ENCODE results near the gene KIN.

DNA sequence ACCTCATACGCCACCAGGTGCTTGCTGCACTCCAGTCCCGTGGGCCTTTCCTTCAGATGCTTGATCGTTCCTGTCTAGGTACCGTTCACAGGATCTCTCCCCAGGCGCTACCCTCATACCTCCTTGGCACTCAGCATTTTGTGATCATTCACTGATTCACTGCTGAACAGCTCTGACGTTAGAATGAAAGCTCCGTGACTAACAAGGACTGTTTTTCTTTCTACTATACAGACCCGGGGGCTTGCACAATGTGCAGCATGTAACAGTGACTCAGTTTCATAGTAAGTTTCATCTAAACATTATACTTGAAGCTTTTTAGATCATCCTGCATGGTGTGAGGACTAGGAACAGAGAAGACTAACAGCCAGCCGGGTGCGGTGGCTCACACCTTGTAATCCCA, 20.6 kb downstream of the KIN start:
- TF ChIP-seq, protein P1, sequence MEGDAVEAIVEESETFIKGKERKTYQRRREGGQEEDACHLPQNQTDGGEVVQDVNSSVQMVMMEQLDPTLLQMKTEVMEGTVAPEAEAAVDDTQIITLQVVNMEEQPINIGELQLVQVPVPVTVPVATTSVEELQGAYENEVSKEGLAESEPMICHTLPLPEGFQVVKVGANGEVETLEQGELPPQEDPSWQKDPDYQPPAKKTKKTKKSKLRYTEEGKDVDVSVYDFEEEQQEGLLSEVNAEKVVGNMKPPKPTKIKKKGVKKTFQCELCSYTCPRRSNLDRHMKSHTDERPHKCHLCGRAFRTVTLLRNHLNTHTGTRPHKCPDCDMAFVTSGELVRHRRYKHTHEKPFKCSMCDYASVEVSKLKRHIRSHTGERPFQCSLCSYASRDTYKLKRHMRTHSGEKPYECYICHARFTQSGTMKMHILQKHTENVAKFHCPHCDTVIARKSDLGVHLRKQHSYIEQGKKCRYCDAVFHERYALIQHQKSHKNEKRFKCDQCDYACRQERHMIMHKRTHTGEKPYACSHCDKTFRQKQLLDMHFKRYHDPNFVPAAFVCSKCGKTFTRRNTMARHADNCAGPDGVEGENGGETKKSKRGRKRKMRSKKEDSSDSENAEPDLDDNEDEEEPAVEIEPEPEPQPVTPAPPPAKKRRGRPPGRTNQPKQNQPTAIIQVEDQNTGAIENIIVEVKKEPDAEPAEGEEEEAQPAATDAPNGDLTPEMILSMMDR (IDR thresholded peaks at IDR 0.05; ENCODE audit: low read depth, low read length) = no peak
- TF ChIP-seq POLR2A (IDR thresholded peaks at IDR 0.05; ENCODE audit: extremely low read depth, insufficient read length) (no peak), MYC (IDR thresholded peaks at IDR 0.05; ENCODE audit: low read depth, low read length) (no peak)
- TF ChIP-seq, protein P2, sequence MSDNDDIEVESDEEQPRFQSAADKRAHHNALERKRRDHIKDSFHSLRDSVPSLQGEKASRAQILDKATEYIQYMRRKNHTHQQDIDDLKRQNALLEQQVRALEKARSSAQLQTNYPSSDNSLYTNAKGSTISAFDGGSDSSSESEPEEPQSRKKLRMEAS (IDR thresholded peaks at IDR 0.05; ENCODE audit: low read depth, low read length) = no peak

Data from NB4 (cell line).